Gastrocnemius medialis (tissue), 4 donors: ENCODE results near the gene PRDM10. TPM values are rescaled to one million over a fixed set of nuclear protein-coding genes. Genes with fewer than 3 reads are reported as not detected.

Source experiments
- ATAC-seq, 2 donors: fragments of 150-250 bp; one replicate each; pipeline ENCODE4 v1.9.1; 2016
- DNase-seq, 2 donors: peaks; one replicate each; pipeline ENCODE4 v3.0.0-alpha.2; 2019
- H3K27ac ChIP-seq, 4 donors: fragments of 200-600 bp; sonication (generic); 1 replicate in 1 of 4; 2 replicates in 3 of 4; pipeline ENCODE4 v1.5.1; 2016 to 2018; ENCODE audit warnings: mild to moderate bottlenecking in 2 of 4, moderate library complexity in 1 of 4
- H3K27me3 ChIP-seq, 3 donors: fragments of 200-600 bp; sonication (generic) in 2 of 3; 1 replicate in 1 of 3; 2 replicates in 2 of 3; pipeline versions ENCODE4 v1.5.1 to v1.6.0; 2016 to 2019; ENCODE audit warnings: mild to moderate bottlenecking in 1 of 3, moderate library complexity in 1 of 3
- H3K36me3 ChIP-seq, 2 donors: fragments of 200-600 bp; sonication (generic) in 1 of 2; one replicate each; pipeline ENCODE4 v1.5.1; 2017 to 2018
- H3K4me1 ChIP-seq, 2 donors: fragments of 200-600 bp; sonication (generic) in 1 of 2; one replicate each; pipeline ENCODE4 v1.5.1; 2016 to 2017; ENCODE audit warnings: mild to moderate bottlenecking in 2 of 2
- H3K4me3 ChIP-seq, 4 donors: fragments of 200-600 bp; sonication (generic) in 3 of 4; 1 replicate in 1 of 4; 2 replicates in 3 of 4; pipeline ENCODE4 v1.5.1; 2016 to 2019; ENCODE audit warnings: mild to moderate bottlenecking in 2 of 4
- H3K9me3 ChIP-seq, 3 donors: fragments of 200-600 bp; sonication (generic) in 2 of 3; 1 replicate in 1 of 3; 2 replicates in 2 of 3; pipeline ENCODE4 v1.5.1; 2016 to 2019
- POLR2A ChIP-seq, 2 donors: fragments of 450-650 bp; IDR thresholded peaks; one replicate each; pipeline ENCODE4 v1.6.1; 2017; ENCODE audit warnings: antibody characterized with exemption in 2 of 2, mild to moderate bottlenecking in 2 of 2, moderate library complexity in 2 of 2
- in situ Hi-C, 4 donors: fragments of 200-750 bp; cut with MboI; loops; one replicate each; pipeline versions ENCODE4 v1.15.0 to v1.8.0; 2017; ENCODE audit warnings: low sequenced_read_pairs in 4 of 4
- intact Hi-C: fragments of 100-400 bp; cut with DNase I; formaldehyde crosslinking; loops from one replicate; pipeline ENCODE4 v1.15.1; 2023; ENCODE audit warnings: low total_unique reads
- total RNA-seq, 4 donors: library from RNA; depleted of rRNA; stranded (reverse); fragments of >200 nt; gene quantifications; one replicate each; pipeline versions ENCODE4 v1.1.0 to v1.2.3, GENCODE V29; 2016
- TF ChIP-seq, protein P1 (sequence below), 5 experiments: fragments of 450-650 bp in 3 of 5; fragments of 200-600 bp in 2 of 5; sonication (generic) in 2 of 5; IDR thresholded peaks in 4 of 5; conservative IDR thresholded peaks in 1 of 5; 1 replicate in 4 of 5; 2 replicates in 1 of 5; pipeline ENCODE4 v1.5.1; 2016 to 2019; ENCODE audit warnings: antibody characterized with exemption in 5 of 5, mild to moderate bottlenecking in 3 of 5, moderate library complexity in 3 of 5

The PRDM10 gene
- total RNA-seq, 4 donors from 2014 or later: 3.3 to 10.9 (median 9.0) TPM

- no peak for DNase-seq
- H3K4me3 ChIP-seq: peak overlapping the region; percentile 76 to 100 (median 96)
- TF ChIP-seq POLR2A (IDR thresholded peaks at IDR 0.05): no peak
- TF ChIP-seq, protein P1, sequence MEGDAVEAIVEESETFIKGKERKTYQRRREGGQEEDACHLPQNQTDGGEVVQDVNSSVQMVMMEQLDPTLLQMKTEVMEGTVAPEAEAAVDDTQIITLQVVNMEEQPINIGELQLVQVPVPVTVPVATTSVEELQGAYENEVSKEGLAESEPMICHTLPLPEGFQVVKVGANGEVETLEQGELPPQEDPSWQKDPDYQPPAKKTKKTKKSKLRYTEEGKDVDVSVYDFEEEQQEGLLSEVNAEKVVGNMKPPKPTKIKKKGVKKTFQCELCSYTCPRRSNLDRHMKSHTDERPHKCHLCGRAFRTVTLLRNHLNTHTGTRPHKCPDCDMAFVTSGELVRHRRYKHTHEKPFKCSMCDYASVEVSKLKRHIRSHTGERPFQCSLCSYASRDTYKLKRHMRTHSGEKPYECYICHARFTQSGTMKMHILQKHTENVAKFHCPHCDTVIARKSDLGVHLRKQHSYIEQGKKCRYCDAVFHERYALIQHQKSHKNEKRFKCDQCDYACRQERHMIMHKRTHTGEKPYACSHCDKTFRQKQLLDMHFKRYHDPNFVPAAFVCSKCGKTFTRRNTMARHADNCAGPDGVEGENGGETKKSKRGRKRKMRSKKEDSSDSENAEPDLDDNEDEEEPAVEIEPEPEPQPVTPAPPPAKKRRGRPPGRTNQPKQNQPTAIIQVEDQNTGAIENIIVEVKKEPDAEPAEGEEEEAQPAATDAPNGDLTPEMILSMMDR (IDR thresholded peaks at IDR 0.05 in 4 of 5, conservative IDR thresholded peaks at IDR 0.05 in 1 of 5): no peak
- in situ Hi-C loops: loop anchor here (25.0 kb wide), 1 partner anchor 1018 kb away; the partner anchor contains the start of gene SNX19 (in 4 of the 4)
- no peaks in the 10 kb centered on the region for H3K27me3 ChIP-seq
- intact Hi-C loops: loop anchor here (2.0 to 5.0 kb wide), 4 partner anchors 108 to 1022 kb away; partner anchors contain the start of genes APLP2, PRDM10 and SNX19
- peaks cover 13 to 18% of the 10 kb centered on the region in 2 donors for H3K4me1 ChIP-seq
- H3K27ac ChIP-seq: peak overlapping the region; percentile 85 to 96 (median 92)
- no peaks in the 10 kb centered on the region for H3K9me3 ChIP-seq
- H3K36me3 ChIP-seq: peaks cover 0 to 18% of the 10 kb centered on the region in 2 donors
- ATAC-seq: peak in 1 of 2 donors; percentile 34
Observed at GRCh38 chr11:129894278-129895125, 108.1 kb downstream of the PRDM10 start.

- ATAC-seq (no peak), DNase-seq (no peak)
- Histone ChIP-seq H3K4me3 (no peak overlapping the region), H3K27ac (no peak overlapping the region), H3K9me3 (no peaks in the 10 kb centered on the region), H3K27me3 (no peaks in the 10 kb centered on the region), H3K36me3 (peaks cover 3 to 77% of the 10 kb centered on the region in 2 donors), H3K4me1 (no peaks in the 10 kb centered on the region)
- intact Hi-C loops: no loop called here
- TF ChIP-seq, protein P1 (IDR thresholded peaks at IDR 0.05 in 4 of 5, conservative IDR thresholded peaks at IDR 0.05 in 1 of 5): no peak
- TF ChIP-seq POLR2A (IDR thresholded peaks at IDR 0.05): no peak
- in situ Hi-C loops: loop anchor here (25.0 kb wide), 1 partner anchor 1024 kb away; the partner anchor contains the start of gene SNX19 (in 4 of the 4)
Observed at GRCh38 chr11:129888451-129888850, 114.2 kb downstream of the PRDM10 start.

DNA sequence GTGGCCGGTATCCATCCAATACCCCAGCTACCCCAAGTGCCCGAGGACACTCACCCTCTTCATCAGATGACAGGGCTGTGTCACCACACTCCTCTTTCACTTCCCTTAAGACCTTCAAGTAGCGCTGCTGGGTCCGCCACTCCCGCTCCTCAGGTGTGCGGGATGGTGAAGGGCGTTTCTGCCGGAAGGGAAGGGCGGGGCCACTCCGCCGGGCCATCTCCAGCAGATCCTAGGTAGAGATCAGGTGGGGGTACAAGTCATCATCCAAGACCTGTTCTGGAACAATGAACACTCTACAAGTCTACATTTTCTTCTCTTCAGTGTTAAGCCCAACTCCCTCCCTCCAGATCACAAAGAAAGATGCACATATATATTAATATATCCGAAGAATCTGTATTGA is 117.3 kb downstream of the PRDM10 start:
- intact Hi-C loops (no loop called here), in situ Hi-C loops (loop anchor here (25.0 kb wide), 1 partner anchor 1027 kb away; the partner anchor contains the start of gene SNX19 (in 4 of the 4))
- ATAC-seq (no peak), DNase-seq (no peak)
- TF ChIP-seq, protein P1 (IDR thresholded peaks at IDR 0.05 in 4 of 5, conservative IDR thresholded peaks at IDR 0.05 in 1 of 5): no peak
- no peak for TF ChIP-seq POLR2A (IDR thresholded peaks at IDR 0.05)
- Histone ChIP-seq H3K27me3 (no peaks in the 10 kb centered on the region), H3K4me1 (no peaks in the 10 kb centered on the region), H3K9me3 (no peaks in the 10 kb centered on the region), H3K36me3 (peaks cover 3 to 92% of the 10 kb centered on the region in 2 donors), H3K27ac (no peak overlapping the region), H3K4me3 (no peak overlapping the region)

DNA sequence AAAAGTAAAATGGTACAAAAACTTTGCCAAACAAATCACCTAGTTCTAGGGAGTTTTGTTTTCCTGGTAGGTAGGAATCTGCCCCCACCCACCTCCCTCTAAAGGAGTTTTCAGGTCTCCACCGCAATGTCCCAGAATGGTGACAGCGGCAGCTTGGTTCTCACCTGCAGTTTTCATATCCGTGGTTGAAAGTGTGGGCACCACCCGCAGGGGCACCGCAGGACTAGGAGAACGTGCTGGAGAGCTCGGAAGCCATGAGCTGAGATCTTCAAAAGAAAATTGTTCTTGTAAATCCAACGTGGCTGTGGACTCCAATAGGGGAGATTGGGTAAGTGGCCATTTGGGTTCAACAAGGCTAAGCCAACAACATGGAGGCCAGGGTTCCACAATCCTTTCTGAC is 118.1 kb downstream of the PRDM10 start:
- H3K9me3 ChIP-seq: no peaks in the 10 kb centered on the region
- no peak overlapping the region for H3K27ac ChIP-seq
- in situ Hi-C loops: loop anchor here (25.0 kb wide), 1 partner anchor 1028 kb away; the partner anchor contains the start of gene SNX19 (in 4 of the 4)
- no peak overlapping the region for H3K4me3 ChIP-seq
- intact Hi-C loops: no loop called here
- peaks cover 3 to 98% of the 10 kb centered on the region in 2 donors for H3K36me3 ChIP-seq
- no peak for TF ChIP-seq POLR2A (IDR thresholded peaks at IDR 0.05)
- TF ChIP-seq, protein P1 (IDR thresholded peaks at IDR 0.05 in 4 of 5, conservative IDR thresholded peaks at IDR 0.05 in 1 of 5): no peak
- no peaks in the 10 kb centered on the region for H3K27me3 ChIP-seq
- no peak for ATAC-seq
- no peaks in the 10 kb centered on the region for H3K4me1 ChIP-seq
- DNase-seq: no peak
